Ishikawa (cell line): ENCODE results near the gene CHIC2.

Source experiments
- CEBPB ChIP-seq: IDR thresholded peaks from 2 replicates; pipeline ENCODE4 v1.6.1; 2012
- EGR1 ChIP-seq: IDR thresholded peaks from 2 replicates; pipeline ENCODE4 v1.6.1; 2012
- EP300 ChIP-seq: IDR thresholded peaks from 2 replicates; pipeline ENCODE4 v1.6.1; 2012; ENCODE audit warnings: borderline replicate concordance
- FOXM1 ChIP-seq: IDR thresholded peaks from 2 replicates; pipeline ENCODE4 v1.6.1; 2012; ENCODE audit warnings: low read depth, borderline replicate concordance
- NFIC ChIP-seq: IDR thresholded peaks from 2 replicates; pipeline ENCODE4 v1.6.1; 2012
- RAD21 ChIP-seq: IDR thresholded peaks from 2 replicates; pipeline ENCODE4 v1.6.1; 2012; ENCODE audit warnings: low read depth
- TAF1 ChIP-seq: IDR thresholded peaks from 2 replicates; pipeline ENCODE4 v1.6.1; 2012; ENCODE audit warnings: low read depth, mild to moderate bottlenecking
- TCF12 ChIP-seq: IDR thresholded peaks from 2 replicates; pipeline ENCODE4 v1.6.1; 2012; ENCODE audit warnings: low read depth
- TEAD4 ChIP-seq: IDR thresholded peaks from 2 replicates; pipeline ENCODE4 v1.6.1; 2012
- YY1 ChIP-seq: IDR thresholded peaks from 2 replicates; pipeline ENCODE4 v1.6.1; 2012; ENCODE audit warnings: low read depth
- ZBTB7A ChIP-seq: IDR thresholded peaks from 2 replicates; pipeline ENCODE4 v1.6.1; 2012; ENCODE audit warnings: low read depth
- TF ChIP-seq, protein P1 (sequence below): IDR thresholded peaks from 2 replicates; pipeline ENCODE4 v1.6.1; 2012; ENCODE audit warnings: low read depth, mild to moderate bottlenecking
- TF ChIP-seq, protein P2 (sequence below): IDR thresholded peaks from 2 replicates; pipeline ENCODE4 v1.6.1; 2012
- TF ChIP-seq, protein P3 (sequence below): IDR thresholded peaks from 2 replicates; pipeline ENCODE4 v1.6.1; 2012

DNA sequence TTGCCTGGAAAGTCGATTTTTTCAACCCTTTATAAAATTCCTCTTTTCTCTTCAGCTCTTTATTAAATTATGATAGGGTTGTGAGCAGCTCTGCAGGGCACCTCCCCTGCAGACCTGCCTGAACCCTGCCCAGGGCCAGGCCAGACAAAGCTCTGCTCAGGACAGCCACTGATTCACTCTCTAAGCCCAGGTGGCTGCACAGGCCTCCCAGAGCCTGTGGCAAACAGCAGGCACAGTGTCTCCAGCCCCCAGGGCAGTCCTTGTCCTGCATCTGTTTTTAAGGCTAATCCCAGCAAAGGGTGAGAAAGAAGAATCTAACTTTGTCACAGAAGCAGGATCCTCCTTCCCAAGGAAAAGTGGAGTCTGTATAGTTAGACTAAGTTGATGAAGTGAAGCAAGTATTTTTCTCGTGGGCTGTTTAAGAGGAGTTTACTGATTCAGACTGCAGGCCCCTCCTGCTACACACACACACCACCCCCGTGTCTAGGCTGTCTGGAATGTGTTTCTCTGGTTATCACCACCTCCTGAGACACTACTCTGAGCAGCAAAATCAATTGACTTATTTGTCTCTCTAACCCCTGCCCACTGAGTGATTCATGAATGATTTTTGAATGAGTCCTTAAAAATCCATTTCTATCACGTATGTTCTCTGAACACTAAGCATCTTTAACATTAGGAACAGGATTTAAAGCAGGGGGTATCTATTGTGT lies 101.7 kb downstream of the CHIC2 start:
- TF ChIP-seq TEAD4 (no peak), FOXM1 (no peak), EGR1 (no peak), EP300 (no peak), TAF1 (no peak), YY1 (no peak), TCF12 (no peak), NFIC (no peak), ZBTB7A (no peak), RAD21 (no peak), CEBPB (no peak)
- TF ChIP-seq, protein P1, sequence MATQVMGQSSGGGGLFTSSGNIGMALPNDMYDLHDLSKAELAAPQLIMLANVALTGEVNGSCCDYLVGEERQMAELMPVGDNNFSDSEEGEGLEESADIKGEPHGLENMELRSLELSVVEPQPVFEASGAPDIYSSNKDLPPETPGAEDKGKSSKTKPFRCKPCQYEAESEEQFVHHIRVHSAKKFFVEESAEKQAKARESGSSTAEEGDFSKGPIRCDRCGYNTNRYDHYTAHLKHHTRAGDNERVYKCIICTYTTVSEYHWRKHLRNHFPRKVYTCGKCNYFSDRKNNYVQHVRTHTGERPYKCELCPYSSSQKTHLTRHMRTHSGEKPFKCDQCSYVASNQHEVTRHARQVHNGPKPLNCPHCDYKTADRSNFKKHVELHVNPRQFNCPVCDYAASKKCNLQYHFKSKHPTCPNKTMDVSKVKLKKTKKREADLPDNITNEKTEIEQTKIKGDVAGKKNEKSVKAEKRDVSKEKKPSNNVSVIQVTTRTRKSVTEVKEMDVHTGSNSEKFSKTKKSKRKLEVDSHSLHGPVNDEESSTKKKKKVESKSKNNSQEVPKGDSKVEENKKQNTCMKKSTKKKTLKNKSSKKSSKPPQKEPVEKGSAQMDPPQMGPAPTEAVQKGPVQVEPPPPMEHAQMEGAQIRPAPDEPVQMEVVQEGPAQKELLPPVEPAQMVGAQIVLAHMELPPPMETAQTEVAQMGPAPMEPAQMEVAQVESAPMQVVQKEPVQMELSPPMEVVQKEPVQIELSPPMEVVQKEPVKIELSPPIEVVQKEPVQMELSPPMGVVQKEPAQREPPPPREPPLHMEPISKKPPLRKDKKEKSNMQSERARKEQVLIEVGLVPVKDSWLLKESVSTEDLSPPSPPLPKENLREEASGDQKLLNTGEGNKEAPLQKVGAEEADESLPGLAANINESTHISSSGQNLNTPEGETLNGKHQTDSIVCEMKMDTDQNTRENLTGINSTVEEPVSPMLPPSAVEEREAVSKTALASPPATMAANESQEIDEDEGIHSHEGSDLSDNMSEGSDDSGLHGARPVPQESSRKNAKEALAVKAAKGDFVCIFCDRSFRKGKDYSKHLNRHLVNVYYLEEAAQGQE = no peak
- TF ChIP-seq, protein P2, sequence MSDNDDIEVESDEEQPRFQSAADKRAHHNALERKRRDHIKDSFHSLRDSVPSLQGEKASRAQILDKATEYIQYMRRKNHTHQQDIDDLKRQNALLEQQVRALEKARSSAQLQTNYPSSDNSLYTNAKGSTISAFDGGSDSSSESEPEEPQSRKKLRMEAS = no peak
- TF ChIP-seq, protein P3, sequence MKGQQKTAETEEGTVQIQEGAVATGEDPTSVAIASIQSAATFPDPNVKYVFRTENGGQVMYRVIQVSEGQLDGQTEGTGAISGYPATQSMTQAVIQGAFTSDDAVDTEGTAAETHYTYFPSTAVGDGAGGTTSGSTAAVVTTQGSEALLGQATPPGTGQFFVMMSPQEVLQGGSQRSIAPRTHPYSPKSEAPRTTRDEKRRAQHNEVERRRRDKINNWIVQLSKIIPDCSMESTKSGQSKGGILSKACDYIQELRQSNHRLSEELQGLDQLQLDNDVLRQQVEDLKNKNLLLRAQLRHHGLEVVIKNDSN = no peak
